SK-N-SH (cell line): ENCODE data around the gene ZNF384. TPM values are rescaled to one million over a fixed set of nuclear protein-coding genes. Genes with fewer than 3 reads are reported as not detected.
A peak's percentile ranks its signal among the peaks of the same experiment; 100 is the strongest.

ENCODE experiments used
- CTCF ChIA-PET: fragments of 300-600, 350-600 bp; formaldehyde crosslinking; extraction: SDS; loops from one replicate; lab custom pipeline; 2021; lab: Yijun Ruan, JAX
- POLR2A ChIA-PET: fragments of 350-600 bp; sonication (Branson Sonifier 250); formaldehyde crosslinking; extraction: SDS; loops from one replicate; lab custom pipeline; 2020; ENCODE audit warnings: antibody characterized with exemption, inconsistent platforms; lab: Yijun Ruan, JAX
- DNase-seq: peaks from one replicate; pipeline ENCODE4 v3.0.0; 2012
- H2AFZ ChIP-seq: fragments of 200-600 bp; sonication (generic); 2 replicates; pipeline ENCODE4 v1.8.1; 2016; ENCODE audit warnings: antibody characterized with exemption, mild to moderate bottlenecking, low read depth
- H3F3A ChIP-seq: fragments of 200-600 bp; sonication (generic); replicated peaks from 2 replicates; pipeline ENCODE3; 2016; ENCODE audit warnings: antibody characterized with exemption, mild to moderate bottlenecking; ENCODE audit not compliant: insufficient read depth
- H3K27ac ChIP-seq, 2 experiments: fragments of 200-500 bp in 1 of 2; fragments of 200-600 bp in 1 of 2; sonication (Bioruptor generic) in 1 of 2; sonication (generic), shearing (Covaris generic) in 1 of 2; 2 replicates each; pipeline versions ENCODE4 v1.5.1 to v1.6.1; 2014 to 2016; ENCODE audit warnings: low read depth in 2 of 2, inconsistent platforms in 1 of 2, low read length in 1 of 2, mild to moderate bottlenecking in 1 of 2, mixed read lengths in 1 of 2
- H3K27me3 ChIP-seq: fragments of 200-600 bp; sonication (generic), shearing (Covaris generic); 2 replicates; pipeline ENCODE4 v1.6.1; 2016; ENCODE audit warnings: mixed run types; ENCODE audit not compliant: insufficient read depth
- H3K36me3 ChIP-seq, 2 experiments: fragments of 200-500 bp in 1 of 2; fragments of 200-600 bp in 1 of 2; sonication (Bioruptor generic) in 1 of 2; sonication (generic) in 1 of 2; replicated peaks in 1 of 2; 2 replicates each; pipeline versions ENCODE3 to v1.5.1; 2014 to 2016; ENCODE audit warnings: low read length in 1 of 2, mild to moderate bottlenecking in 1 of 2; ENCODE audit not compliant: insufficient read depth in 2 of 2, control insufficient read depth in 1 of 2
- H3K4me1 ChIP-seq, 2 experiments: fragments of 200-500 bp in 1 of 2; fragments of 200-600 bp in 1 of 2; sonication (Bioruptor generic) in 1 of 2; sonication (generic), shearing (Covaris generic) in 1 of 2; 2 replicates each; pipeline versions ENCODE4 v1.5.1 to v1.6.1; 2014 to 2016; ENCODE audit warnings: low read depth in 1 of 2, low read length in 1 of 2, mixed run types in 1 of 2; ENCODE audit not compliant: insufficient read depth in 2 of 2, control insufficient read depth in 1 of 2
- H3K4me2 ChIP-seq: fragments of 200-600 bp; sonication (generic), shearing (Covaris generic); 2 replicates; pipeline ENCODE4 v1.6.1; 2017; ENCODE audit warnings: mixed run types
- H3K4me3 ChIP-seq, 2 experiments: fragments of 200-500 bp in 1 of 2; fragments of 200-600 bp in 1 of 2; sonication (Bioruptor generic) in 1 of 2; sonication (generic), shearing (Covaris generic) in 1 of 2; 2 replicates each; pipeline versions ENCODE4 v1.5.1 to v1.8.1; 2014 to 2016; ENCODE audit warnings: low read depth in 2 of 2, inconsistent platforms in 1 of 2, low read length in 1 of 2, mild to moderate bottlenecking in 1 of 2, mixed read lengths in 1 of 2, moderate library complexity in 1 of 2
- H3K79me2 ChIP-seq: fragments of 200-600 bp; sonication (generic); 2 replicates; pipeline ENCODE4 v1.8.1; 2017; ENCODE audit warnings: mild to moderate bottlenecking; ENCODE audit not compliant: insufficient read depth
- H3K9ac ChIP-seq: fragments of 200-600 bp; sonication (generic); 2 replicates; pipeline ENCODE4 v1.6.1; 2017; ENCODE audit warnings: mixed run types
- H3K9me2 ChIP-seq: fragments of 200-600 bp; sonication (generic); 2 replicates; pipeline ENCODE4 v1.6.1; 2017; ENCODE audit warnings: mixed run types
- H3K9me3 ChIP-seq: fragments of 200-600 bp; sonication (generic); 2 replicates; pipeline ENCODE4 v1.6.1; 2017; ENCODE audit warnings: mixed run types, mild to moderate bottlenecking, moderate library complexity
- H4K20me1 ChIP-seq: fragments of 200-600 bp; sonication (generic); 2 replicates; pipeline ENCODE4 v1.6.1; 2017; ENCODE audit warnings: mild to moderate bottlenecking, mixed run types; ENCODE audit not compliant: insufficient read depth
- ELF1 ChIP-seq: IDR thresholded peaks from 2 replicates; pipeline ENCODE4 v1.4.0; 2012
- GABPA ChIP-seq: IDR thresholded peaks from 2 replicates; pipeline ENCODE4 v1.4.0; 2012; ENCODE audit warnings: low read depth, mild to moderate bottlenecking
- POLR2AphosphoS5 ChIP-seq: IDR thresholded peaks from 2 replicates; pipeline ENCODE4 v1.6.1; 2012; ENCODE audit warnings: low read depth, low read length
- RAD21 ChIP-seq: IDR thresholded peaks from 2 replicates; pipeline ENCODE4 v1.6.1; 2012; ENCODE audit warnings: mild to moderate bottlenecking, low read length
- SIN3A ChIP-seq: IDR thresholded peaks from 2 replicates; pipeline ENCODE4 v1.6.1; 2012; ENCODE audit warnings: low read depth, mild to moderate bottlenecking, low read length, moderate library complexity, borderline replicate concordance
- WGBS: methylation state at CpG from one replicate; pipeline ENCODE4 v1.1.6; 2017; ENCODE audit warnings: low lambda C conversion rate; 5-methylcytosine and 5-hydroxymethylcytosine counted together
- polyA plus RNA-seq, 3 experiments: library from polyadenylated mRNA; depleted of rRNA; stranded (reverse); fragments of >200 nt; gene quantifications; 2 replicates each; pipeline ENCODE4 v1.2.3, GENCODE V29; 2012
- TF ChIP-seq, protein P1 (sequence below): fragments of 200-600 bp; sonication (generic); IDR thresholded peaks from 2 replicates; pipeline ENCODE4 v1.6.1; 2017; ENCODE audit warnings: antibody characterized with exemption, mild to moderate bottlenecking, moderate library complexity
- TF ChIP-seq, protein P2 (sequence below): IDR thresholded peaks from 2 replicates; pipeline ENCODE4 v1.4.0; 2012; ENCODE audit warnings: low read depth

The ZNF384 gene
- polyA plus RNA-seq, 1 of the 3 experiments (the other 2 are of a cell fraction) = 64.9 TPM

DNA sequence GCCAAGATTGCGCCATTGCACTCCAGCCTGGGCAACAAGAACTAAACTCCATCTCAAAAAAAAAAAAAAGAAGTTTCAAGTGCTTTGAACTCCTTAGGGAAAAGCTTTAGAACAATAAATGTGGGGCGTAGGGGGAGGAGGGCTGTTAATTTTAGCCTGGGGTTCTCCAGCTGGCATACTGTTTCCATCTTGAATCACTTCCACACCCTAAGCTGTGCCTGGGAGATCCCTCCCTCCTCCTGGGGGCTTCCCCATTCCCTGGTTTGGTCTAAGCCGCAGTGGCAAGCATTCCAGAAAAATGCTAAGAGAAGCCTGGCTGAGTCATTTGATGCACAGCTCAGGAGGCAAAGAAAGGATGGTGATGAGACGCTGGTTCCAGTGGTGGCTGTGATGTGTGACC, 2.3 kb upstream of the ZNF384 start:
- Histone ChIP-seq H3K36me3 (peaks cover 3 to 11% of the 10 kb centered on the region in 2 experiments), H3K27ac (peak overlapping the region in 1 of 2 experiments; percentile 43; a peak in 2 of 4 replicates), H3K4me2 (peak overlapping the region; percentile 89), H3F3A (peaks cover 15% of the 10 kb centered on the region), H3K27me3 (no peaks in the 10 kb centered on the region), H3K9me2 (no peaks in the 10 kb centered on the region), H2AFZ (no peak overlapping the region), H4K20me1 (no peaks in the 10 kb centered on the region; the same call in 1 of the 2 replicates), H3K9ac (no peak overlapping the region), H3K79me2 (peaks cover 42% of the 10 kb centered on the region), H3K4me3 (no peak overlapping the region), H3K4me1 (peaks cover 8% of the 10 kb centered on the region in 2 experiments; a peak in 2 of 4 replicates), H3K9me3 (no peaks in the 10 kb centered on the region)
- WGBS = 61% methylated on average over 4 of the region's 4 CpGs
- ChIA-PET CTCF (interaction anchor here (0.7 to 4.8 kb wide), 6 partner anchors 62 to 139 kb away, joined by 3 to 19 read pairs (median 4); partner anchors contain the start of gene MLF2), POLR2A (interaction anchor here (0.6 kb wide), 1 partner anchor 234 kb away, joined by 4 read pairs; no protein-coding TSS in a partner anchor)
- TF ChIP-seq, protein P1, sequence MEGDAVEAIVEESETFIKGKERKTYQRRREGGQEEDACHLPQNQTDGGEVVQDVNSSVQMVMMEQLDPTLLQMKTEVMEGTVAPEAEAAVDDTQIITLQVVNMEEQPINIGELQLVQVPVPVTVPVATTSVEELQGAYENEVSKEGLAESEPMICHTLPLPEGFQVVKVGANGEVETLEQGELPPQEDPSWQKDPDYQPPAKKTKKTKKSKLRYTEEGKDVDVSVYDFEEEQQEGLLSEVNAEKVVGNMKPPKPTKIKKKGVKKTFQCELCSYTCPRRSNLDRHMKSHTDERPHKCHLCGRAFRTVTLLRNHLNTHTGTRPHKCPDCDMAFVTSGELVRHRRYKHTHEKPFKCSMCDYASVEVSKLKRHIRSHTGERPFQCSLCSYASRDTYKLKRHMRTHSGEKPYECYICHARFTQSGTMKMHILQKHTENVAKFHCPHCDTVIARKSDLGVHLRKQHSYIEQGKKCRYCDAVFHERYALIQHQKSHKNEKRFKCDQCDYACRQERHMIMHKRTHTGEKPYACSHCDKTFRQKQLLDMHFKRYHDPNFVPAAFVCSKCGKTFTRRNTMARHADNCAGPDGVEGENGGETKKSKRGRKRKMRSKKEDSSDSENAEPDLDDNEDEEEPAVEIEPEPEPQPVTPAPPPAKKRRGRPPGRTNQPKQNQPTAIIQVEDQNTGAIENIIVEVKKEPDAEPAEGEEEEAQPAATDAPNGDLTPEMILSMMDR = no peak
- TF ChIP-seq, protein P2, sequence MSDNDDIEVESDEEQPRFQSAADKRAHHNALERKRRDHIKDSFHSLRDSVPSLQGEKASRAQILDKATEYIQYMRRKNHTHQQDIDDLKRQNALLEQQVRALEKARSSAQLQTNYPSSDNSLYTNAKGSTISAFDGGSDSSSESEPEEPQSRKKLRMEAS = peak; percentile 18; the same call in 1 of the 2 replicates
- DNase-seq = no peak

DNA sequence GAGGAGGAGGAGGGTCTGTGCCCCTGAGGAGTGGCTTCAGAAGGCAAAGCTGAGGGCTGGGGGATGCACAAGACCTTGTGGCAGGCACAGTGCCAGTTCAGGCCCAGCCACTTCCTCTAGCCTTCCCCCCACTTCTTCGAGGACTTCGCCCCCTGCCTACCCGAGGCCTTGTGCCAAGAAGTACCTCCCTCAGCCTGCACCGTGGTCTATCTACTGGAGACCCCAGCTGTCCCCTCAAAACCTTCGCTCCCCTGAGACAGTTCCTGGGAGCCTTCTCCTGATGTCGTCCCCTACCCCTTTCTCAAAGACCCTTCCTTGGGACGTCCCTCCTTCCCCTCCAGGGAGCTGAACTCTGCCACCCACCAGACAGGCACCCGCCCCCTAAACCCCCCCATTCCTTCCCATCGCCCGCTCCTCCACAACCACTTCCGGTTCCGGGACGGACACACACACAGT, 604 bp downstream of the ZNF384 start:
- Histone ChIP-seq H3K4me2 (peak overlapping the region; percentile 92), H4K20me1 (peaks cover 16% of the 10 kb centered on the region; the same call in 1 of the 2 replicates), H3K27ac (peak overlapping the region; percentile 90 to 99), H2AFZ (no peak overlapping the region), H3K9ac (peak overlapping the region; percentile 93), H3K9me2 (no peaks in the 10 kb centered on the region), H3K36me3 (peaks cover 7 to 13% of the 10 kb centered on the region in 2 experiments), H3K79me2 (peaks cover 71% of the 10 kb centered on the region), H3K4me1 (peaks cover 8% of the 10 kb centered on the region in 2 experiments; a peak in 2 of 4 replicates), H3F3A (peaks cover 15% of the 10 kb centered on the region), H3K27me3 (no peaks in the 10 kb centered on the region), H3K9me3 (no peaks in the 10 kb centered on the region), H3K4me3 (peak overlapping the region; percentile 78 to 79)
- ChIA-PET POLR2A (interaction anchor here (0.6 to 2.5 kb wide), 22 partner anchors 9 to 255 kb away, joined by 3 to 50 read pairs (median 5); partner anchors contain the start of genes C12orf57, CDCA3, COPS7A and LPAR5), CTCF (interaction anchor here (0.6 to 1.8 kb wide), 19 partner anchors 8 to 180 kb away, joined by 3 to 9 read pairs (median 4); partner anchors contain the start of gene MLF2)
- DNase-seq = peak; percentile 90
- TF ChIP-seq GABPA (peak; percentile 80), ELF1 (peak; percentile 76), RAD21 (no peak), SIN3A (peak; percentile 80; the same call in 1 of the 2 replicates), POLR2AphosphoS5 (0 out of 2 replicates have a peak, but pooled peaks have one; percentile 75)
- TF ChIP-seq, protein P1 = no peak
- TF ChIP-seq, protein P2 = peak; percentile 68; the same call in 1 of the 2 replicates
- 0% methylated on average over 13 of the region's 13 CpGs for WGBS
